ENCODE measurements around the gene TTC9. TPM values are rescaled to one million over a fixed set of nuclear protein-coding genes. Genes with fewer than 3 reads are reported as not detected.

Gene TTC9
- total and polyA plus RNA-seq, 9 of the 15 experiments (the other 6 are each of a cell fraction or from before 2014, with no cell fraction given), result 0.07 TPM; not detected in 8

DNA sequence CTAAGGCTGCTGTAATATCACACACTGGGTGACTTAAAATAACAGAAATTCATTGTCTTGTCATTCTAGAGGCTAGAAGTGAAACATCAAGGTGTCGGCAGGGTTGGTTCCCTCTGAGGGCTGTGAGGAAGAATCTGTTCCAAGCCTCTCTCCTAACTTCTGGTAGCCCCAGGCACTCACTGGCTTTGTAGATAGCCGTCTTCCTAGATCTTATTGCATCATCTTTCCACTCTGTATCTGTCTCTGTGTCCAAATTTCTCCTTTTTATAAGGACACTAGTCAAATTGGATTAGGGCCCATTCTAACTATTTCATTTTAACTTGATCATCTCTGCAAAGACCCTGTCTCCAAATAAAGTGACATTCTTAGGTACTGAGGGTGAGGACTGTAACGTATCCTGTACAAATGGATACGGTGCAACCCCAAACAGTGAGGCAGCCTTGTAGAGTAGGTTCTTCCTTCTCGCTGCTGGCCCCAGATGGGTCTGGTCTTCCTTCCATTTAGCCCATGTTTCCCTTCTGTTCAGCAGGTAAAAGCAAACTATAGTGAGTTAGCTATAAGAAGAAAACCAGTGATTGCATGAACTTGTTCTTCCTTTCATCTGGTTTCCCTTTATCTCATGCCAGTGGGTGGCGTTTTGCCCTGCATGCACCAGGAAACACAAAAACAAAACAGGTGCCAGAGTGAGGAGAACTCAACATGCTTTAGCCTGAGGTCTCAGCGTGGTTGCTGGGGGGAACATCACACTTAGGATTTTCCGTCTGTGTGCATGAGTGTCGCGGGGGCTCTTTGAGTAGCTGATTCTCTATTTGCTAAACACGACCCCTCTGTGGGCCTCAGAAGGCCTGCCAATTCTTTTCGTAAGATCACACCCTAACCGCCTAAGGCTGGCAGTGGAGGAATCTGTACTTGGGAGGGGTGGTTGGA, 19.5 kb downstream of the TTC9 start:
- no TSS peak for BruUV-seq (replicated peaks)
- Histone ChIP-seq H3K9me3 (replicated peaks; ENCODE audit: control insufficient read depth, insufficient read depth, low read depth, low read length) (no peaks in the 10 kb centered on the region), H3K4me3 (no peak overlapping the region), H3K4me1 (replicated peaks in 1 of 2; ENCODE audit: control insufficient read depth in 2 of 2, insufficient read depth in 2 of 2, low read length in 2 of 2) (no peaks in the 10 kb centered on the region), H3K79me2 (ENCODE audit: control insufficient read depth, insufficient read depth, low read length) (no peaks in the 10 kb centered on the region), H3K9ac (ENCODE audit: insufficient read depth in 1 of 2, low read depth in 2 of 2, low read length in 2 of 2) (no peak overlapping the region), H4K20me1 (replicated peaks; ENCODE audit: control insufficient read depth, insufficient read depth, low read length) (no peaks in the 10 kb centered on the region), H3K27me3 (ENCODE audit: control insufficient read depth in 2 of 2, insufficient read depth in 2 of 2, low read length in 2 of 2) (peaks cover 0 to 4% of the 10 kb centered on the region in 2 experiments; a peak in 1 of 5 replicates), H2AFZ (ENCODE audit: low read depth, low read length) (no peak overlapping the region), H3K36me3 (ENCODE audit: control insufficient read depth, insufficient read depth, low read length) (no peaks in the 10 kb centered on the region), H3K4me2 (ENCODE audit: insufficient read depth, low read length) (no peak overlapping the region), H3K9me1 (ENCODE audit: control insufficient read depth, insufficient read depth, low read length) (no peaks in the 10 kb centered on the region), H3K27ac (ENCODE audit: extremely low read depth, low read depth, low read length) (no peak overlapping the region)
- DNase-seq (ENCODE audit: extremely low read depth in 1 of 4, low spot score in 3 of 4) (no peak), ATAC-seq (peak; percentile 45; the same call in 1 of the 3 replicates), FAIRE-seq (no peak)
- in situ Hi-C loops (cut with MboI) (no loop called here), intact Hi-C loops (cut with micrococcal nuclease) (no loop called here)
- POLR2A ChIA-PET, result interaction anchor here (0.6 to 0.8 kb wide), 3 partner anchors 17 to 800 kb away, joined by 3 to 4 read pairs (median 3); no protein-coding TSS in a partner anchor
- TF ChIP-seq, protein P1, sequence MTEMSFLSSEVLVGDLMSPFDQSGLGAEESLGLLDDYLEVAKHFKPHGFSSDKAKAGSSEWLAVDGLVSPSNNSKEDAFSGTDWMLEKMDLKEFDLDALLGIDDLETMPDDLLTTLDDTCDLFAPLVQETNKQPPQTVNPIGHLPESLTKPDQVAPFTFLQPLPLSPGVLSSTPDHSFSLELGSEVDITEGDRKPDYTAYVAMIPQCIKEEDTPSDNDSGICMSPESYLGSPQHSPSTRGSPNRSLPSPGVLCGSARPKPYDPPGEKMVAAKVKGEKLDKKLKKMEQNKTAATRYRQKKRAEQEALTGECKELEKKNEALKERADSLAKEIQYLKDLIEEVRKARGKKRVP (CRISPR knock-in tag; IDR thresholded peaks at IDR 0.05), result peak; percentile 86
- TF ChIP-seq SRSF1 (IDR thresholded peaks at IDR 0.05; ENCODE audit: low read depth, low read length) (no peak), CEBPB (tag; IDR thresholded peaks at IDR 0.05) (peak; percentile 49; the same call in 1 of the 2 replicates), ZNF830 (CRISPR knock-in tag; IDR thresholded peaks at IDR 0.05) (no peak), ZSCAN32 (CRISPR knock-in tag; IDR thresholded peaks at IDR 0.05) (peak; percentile 72; the same call in 1 of the 2 replicates), CEBPG (CRISPR knock-in tag; IDR thresholded peaks at IDR 0.05) (no peak), CEBPG (tag; conservative IDR thresholded peaks at IDR 0.05 in 1 of 2, IDR thresholded peaks at IDR 0.05 in 1 of 2) (peak; percentile 85 to 91)
- TF ChIP-seq, protein P2, sequence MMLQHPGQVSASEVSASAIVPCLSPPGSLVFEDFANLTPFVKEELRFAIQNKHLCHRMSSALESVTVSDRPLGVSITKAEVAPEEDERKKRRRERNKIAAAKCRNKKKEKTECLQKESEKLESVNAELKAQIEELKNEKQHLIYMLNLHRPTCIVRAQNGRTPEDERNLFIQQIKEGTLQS (IDR thresholded peaks at IDR 0.05), result peak; percentile 80
- TF ChIP-seq, protein P2 (CRISPR knock-in tag; conservative IDR thresholded peaks at IDR 0.05), result no peak
- TF ChIP-seq, protein P3, sequence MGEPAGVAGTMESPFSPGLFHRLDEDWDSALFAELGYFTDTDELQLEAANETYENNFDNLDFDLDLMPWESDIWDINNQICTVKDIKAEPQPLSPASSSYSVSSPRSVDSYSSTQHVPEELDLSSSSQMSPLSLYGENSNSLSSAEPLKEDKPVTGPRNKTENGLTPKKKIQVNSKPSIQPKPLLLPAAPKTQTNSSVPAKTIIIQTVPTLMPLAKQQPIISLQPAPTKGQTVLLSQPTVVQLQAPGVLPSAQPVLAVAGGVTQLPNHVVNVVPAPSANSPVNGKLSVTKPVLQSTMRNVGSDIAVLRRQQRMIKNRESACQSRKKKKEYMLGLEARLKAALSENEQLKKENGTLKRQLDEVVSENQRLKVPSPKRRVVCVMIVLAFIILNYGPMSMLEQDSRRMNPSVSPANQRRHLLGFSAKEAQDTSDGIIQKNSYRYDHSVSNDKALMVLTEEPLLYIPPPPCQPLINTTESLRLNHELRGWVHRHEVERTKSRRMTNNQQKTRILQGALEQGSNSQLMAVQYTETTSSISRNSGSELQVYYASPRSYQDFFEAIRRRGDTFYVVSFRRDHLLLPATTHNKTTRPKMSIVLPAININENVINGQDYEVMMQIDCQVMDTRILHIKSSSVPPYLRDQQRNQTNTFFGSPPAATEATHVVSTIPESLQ (CRISPR knock-in tag; IDR thresholded peaks at IDR 0.05), result no peak
- CTCF ChIA-PET (ENCODE audit: low intra/inter-chr PET ratio), result no interaction called here
- WGBS (ENCODE audit: insufficient coverage, low coverage, missing lambda C conversion rate), result 2% methylated on average over 11 of the region's 13 CpGs
